GM12891 (cell line): ENCODE measurements around the gene PRR19.

Experiments used
- PAX5 ChIP-seq: IDR thresholded peaks from 2 replicates; pipeline ENCODE4 v1.6.1; 2011; ENCODE audit warnings: low read length, moderate library complexity, mild to moderate bottlenecking; ENCODE audit not compliant: insufficient read depth, severe bottlenecking
- POLR2A ChIP-seq: IDR thresholded peaks from 2 replicates; pipeline ENCODE4 v1.6.1; 2011; ENCODE audit warnings: low read depth, low read length, control low read depth
- POLR2AphosphoS5 ChIP-seq: IDR thresholded peaks from 2 replicates; pipeline ENCODE4 v1.6.1; 2011; ENCODE audit warnings: low read depth, low read length, control low read depth
- POU2F2 ChIP-seq: IDR thresholded peaks from 2 replicates; pipeline ENCODE4 v1.6.1; 2011; ENCODE audit warnings: low read depth, mild to moderate bottlenecking, control low read depth, low read length, moderate library complexity
- TAF1 ChIP-seq: IDR thresholded peaks from 2 replicates; pipeline ENCODE4 v1.6.1; 2011; ENCODE audit warnings: low read depth, low read length, control low read depth

DNA sequence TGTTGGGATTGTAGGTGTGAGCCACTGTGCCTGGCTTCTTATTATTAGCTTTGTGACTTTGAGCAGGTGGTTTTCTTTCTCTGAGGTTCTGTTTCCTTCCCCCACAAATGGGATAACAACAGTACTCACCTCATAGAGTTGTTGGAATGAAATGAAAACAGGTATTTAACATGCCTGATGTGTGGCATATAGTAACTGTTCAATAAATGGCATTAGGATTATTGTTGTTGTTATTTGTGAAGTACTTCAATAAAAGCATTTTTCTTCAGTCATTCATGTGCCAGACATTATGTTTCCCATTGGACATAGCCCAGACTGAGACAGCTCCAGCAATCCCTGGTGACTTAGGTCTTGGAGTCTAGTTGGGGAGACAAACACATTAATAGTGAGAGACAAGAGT lies 25.0 kb downstream of the PRR19 start:
- TF ChIP-seq POLR2A, result no peak
- no peak for TF ChIP-seq TAF1
- TF ChIP-seq POLR2AphosphoS5, result no peak
- no peak for TF ChIP-seq PAX5
- no peak for TF ChIP-seq POU2F2
